HG02885 (cell line): ENCODE measurements around the gene PDE2A.

ENCODE experiments used
- ATAC-seq: cut with Tn5 transposase; IDR thresholded peaks from one replicate; pipeline ENCODE4 v1.9.1; 2021; ENCODE audit warnings: mild to moderate bottlenecking; ENCODE audit not compliant: unreplicated experiment, poor library complexity

The PDE2A gene

DNA sequence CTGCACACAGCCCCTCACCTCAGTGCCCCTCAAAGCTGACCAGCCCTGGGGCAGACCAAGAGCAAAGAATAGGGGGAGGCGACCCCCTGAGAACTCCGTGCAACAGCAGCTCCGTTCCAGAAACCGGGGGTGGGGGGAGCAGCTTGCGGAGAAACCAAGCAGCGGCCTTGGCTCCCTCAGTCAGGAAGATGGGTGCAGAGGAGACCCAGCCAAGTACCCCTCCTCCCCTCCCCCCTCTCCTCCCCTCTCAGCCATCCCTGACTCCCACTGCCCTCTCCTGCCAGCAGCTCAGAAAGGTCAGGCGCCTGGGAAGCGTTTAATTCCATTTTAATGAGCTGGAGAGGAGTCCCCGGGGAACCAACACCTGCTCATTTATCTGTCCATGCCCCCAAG lies 78.9 kb downstream of the PDE2A start:
- ATAC-seq = no peak

DNA sequence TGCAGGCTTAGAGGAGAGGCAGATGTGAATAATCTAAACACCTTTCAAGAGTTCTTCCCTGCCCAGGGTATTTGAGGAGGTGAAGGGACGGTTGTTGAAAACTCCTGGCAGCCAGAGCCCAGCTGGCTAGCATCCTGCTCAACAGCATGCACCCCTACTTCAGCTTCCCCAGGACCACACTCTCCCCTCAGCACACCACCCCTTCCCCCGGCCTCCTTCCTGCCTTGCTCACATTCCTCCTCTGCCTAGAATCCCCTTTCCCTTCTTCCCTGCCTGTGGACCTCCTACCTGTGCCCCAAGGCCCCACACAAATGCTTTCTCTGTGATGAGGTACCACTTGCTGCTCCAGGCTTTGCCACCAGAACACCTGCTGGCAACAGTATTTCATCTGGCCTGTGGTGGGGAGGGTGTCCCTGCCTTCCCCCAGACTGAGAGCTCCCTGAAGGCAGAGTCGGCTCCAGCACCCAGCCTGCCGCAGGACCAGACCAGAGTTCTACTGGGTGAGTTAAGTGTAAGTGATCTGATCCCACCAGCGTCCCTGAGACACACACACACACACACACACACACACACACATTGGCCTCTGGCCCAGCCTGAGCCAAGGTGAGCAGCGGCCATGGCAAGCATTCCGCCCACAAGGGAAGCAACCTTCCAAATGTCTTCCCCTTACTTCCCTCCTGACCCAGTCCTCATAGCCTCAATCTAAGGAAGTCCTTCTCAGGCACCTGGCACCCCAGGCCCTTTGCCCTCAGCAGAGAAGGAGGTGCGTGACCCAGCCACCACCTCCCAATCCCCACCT lies 79.5 kb downstream of the PDE2A start:
- ATAC-seq = no peak

GRCh38 chr11:72592698-72593495 lies 81.3 kb downstream of the PDE2A start:
- ATAC-seq = no peak

- no peak for ATAC-seq
These were observed 82.3 kb downstream of the PDE2A start for GRCh38 chr11:72591785-72592502.

- ATAC-seq = no peak
These were observed 83.2 kb downstream of the PDE2A start for GRCh38 chr11:72591023-72591422.

GRCh38 chr11:72589802-72590761 lies 84.1 kb downstream of the PDE2A start:
- ATAC-seq = no peak

DNA sequence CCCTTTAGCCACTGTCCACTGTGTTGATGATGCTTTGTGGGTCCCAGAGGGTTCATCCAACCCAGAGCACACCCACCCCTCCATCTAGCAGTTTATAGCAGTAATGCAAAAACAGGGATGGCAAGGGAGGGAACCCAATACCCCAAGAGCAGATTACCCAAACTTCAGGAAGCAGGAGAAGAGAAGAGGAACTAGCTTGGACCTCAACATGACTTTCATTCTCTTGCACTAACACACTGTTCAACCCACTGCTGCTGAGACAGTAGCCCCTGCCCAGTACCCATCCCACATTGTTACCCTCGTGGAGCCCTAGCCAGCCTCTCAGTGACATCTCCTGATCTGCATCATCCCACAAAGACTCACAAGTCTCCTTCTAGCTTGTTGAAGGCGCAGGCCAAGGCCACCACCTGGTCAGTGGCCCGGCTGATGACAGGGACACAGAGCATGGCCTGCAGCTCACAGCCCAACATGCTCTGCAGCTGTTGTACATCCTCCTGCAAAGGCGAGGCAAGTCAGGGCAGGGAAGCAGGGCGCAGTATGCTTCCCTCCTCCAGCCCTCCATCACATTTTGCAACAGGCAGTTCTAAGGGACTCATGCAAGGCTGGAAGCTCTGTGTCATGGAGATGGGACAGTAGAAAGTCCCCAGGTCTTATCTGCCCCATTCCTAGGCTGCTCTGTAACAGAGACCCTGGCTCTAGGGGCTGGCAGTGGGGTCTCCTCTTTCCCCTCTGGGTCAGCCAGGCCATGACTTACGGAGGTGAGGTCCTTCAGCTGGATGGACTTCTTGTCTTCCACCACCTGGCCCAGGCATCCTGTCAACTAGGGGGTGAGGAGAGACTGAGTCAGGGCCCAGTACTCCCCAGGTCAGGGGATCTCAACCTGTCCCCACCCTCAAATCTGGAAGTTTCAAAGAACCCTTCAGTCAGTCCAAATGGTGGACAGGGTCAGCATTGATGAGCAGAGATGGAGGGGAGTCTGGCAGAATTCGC lies 85.5 kb downstream of the PDE2A start:
- ATAC-seq = no peak

DNA sequence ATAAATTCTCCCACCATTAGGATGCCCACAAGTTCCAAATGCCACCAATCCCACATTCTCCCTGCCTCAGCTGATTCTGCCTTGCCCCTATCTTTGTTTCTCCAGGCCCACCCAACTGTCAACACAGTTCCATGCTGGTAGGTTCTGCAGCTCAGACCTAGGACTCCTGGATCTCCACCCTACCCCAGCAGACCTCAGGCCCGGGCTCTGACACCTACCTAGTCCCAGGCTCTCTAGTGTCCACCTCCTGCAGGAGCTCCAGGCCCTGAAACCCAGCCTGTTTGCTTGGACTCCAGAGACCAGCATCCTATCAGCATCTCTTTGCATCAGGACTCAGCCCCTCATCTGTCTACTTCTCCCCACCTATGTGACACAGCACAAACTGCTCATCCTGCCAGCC lies 86.5 kb downstream of the PDE2A start:
- no peak for ATAC-seq

GRCh38 chr11:72586321-72587090 lies 87.7 kb downstream of the PDE2A start:
- no peak for ATAC-seq

DNA sequence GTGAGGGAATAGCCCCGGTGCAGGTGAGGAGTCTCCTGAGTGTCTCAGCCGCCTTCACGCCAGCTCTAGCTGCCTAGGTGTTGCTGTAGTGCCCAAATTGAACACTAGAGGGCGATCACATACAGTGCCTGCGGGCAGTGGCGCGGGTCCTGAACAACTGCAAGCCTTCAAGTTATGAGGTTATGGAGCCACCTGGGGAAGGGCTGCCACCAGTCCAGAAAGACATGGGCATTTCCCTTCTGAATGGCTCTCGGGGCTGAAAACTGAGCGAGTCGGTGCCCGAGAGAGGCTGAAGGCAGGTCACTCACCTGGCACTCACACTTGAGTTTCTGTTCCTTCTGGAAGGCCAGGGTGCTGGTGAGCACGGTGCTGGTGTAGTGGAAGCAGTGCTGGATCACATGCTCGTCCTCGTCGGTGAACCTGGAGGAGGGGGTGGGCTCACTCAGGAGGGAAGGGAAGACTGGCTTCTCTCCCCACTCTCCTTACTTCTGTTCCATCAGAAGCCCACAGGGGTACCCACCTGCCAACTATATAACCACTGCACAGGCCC lies 88.4 kb downstream of the PDE2A start:
- peak; percentile 43 for ATAC-seq

DNA sequence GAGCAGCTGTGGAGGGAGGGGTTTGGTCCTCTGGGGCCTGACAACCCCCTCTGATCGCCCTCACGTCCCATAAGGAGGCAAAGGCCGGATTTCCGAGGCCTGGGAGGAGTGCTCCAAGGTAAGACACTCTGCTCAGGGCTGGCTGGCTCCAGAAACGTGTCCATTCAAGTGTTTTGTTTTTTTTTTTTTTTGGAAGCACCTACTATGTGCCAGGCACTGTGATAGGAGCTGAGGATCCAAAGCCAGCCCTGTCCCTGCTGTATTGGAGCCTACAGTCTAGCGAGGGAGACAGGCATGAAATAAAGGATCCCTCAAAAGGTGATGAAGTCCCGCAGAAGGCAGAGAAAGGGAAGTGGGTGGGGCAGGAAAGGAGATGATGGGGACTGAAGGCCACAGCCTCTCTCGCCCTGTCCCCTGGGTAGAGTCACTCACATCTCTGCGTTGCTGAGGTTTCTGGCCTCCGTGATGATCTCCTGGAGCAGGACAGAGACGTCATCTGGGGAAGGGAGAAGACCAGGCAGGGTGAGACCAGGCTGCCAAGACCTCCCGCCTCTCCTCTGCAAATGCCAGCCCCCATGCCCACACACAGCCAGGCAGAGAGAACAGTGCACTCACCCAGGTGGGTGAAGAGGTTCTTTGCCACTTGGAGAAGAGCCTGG lies 89.2 kb downstream of the PDE2A start:
- no peak for ATAC-seq

- ATAC-seq = no peak
These were observed 89.8 kb downstream of the PDE2A start for GRCh38 chr11:72584293-72584938.

GRCh38 chr11:72583616-72584292 lies 90.5 kb downstream of the PDE2A start:
- no peak for ATAC-seq

- no peak for ATAC-seq
These were observed 91.1 kb downstream of the PDE2A start for GRCh38 chr11:72583177-72583553.

- ATAC-seq = no peak
These were observed 91.7 kb downstream of the PDE2A start for GRCh38 chr11:72582206-72583176.
